GM18526 (cell line): ENCODE results near the gene DAPK3.

ENCODE experiments used
- POLR2A ChIP-seq: IDR thresholded peaks from 3 replicates; pipeline ENCODE4 v1.6.1; 2011; ENCODE audit not compliant: insufficient read length; ENCODE audit errors: extremely low read depth

The DAPK3 gene

DNA sequence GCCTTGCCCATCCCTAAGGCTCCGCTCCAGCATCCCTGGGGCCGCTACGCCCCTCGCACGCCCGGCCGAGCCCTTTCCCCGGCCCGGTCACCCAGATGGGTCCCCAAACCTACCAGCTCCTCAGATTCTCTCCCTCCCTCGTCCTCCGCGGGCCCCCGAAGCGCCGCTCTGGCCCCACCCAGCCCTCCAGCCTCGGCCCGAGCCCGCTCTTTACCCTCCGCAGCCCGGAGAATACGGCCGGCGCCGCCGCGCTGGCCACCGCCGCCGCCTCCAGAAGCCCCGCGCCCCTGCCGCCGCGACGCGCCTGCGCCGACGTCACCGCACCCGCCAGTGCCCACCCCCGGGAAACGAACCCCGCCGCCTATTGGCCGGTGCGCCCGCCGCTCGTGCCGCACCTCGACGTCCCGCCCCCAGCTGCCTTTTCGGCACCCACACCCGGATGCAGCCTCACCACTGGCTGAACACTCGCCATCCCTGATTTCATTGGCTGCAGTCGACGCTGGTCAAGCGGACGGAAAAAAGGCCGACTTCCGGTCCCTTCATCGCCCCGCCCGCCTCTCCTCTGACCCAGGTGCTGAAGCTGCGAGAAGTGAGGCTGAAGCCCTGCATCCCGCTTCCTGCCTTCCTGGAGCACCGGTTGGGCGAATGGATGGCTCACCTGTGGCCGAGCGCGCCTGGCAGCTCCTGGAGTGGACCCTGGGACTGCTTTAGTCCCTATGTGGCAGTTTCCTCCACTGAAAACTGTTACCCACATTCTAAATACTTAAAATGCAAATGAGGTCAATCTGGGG is at the start of gene DAPK3:
Gene DAPK3 (minus strand): TSS at position 292 of the 791 bp plus-strand sequence. CDS start 1,364 bp downstream, outside the sequence.
- peak; percentile 58 for TF ChIP-seq POLR2A

DNA sequence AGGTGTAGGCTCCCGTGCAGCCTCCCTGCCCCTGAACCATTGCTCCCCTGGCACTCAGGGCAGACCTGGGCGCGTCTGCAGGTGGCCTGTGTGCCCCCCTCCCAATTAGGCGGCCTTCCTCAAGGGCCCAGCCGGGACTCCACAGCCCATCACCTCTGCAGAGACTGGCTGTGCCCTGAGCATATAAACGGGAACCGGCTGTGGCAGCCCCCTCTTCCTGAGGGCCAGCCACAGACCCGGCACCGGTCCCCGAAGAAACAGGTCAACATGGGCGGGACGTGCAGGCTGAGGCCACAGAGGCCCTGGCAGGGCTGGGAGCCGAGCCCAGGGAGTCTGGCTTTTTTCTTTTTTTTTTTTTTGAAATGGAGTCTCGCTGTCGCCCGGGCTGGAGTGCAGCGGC is 48.7 kb upstream of the DAPK3 start:
- TF ChIP-seq POLR2A, result no peak

DNA sequence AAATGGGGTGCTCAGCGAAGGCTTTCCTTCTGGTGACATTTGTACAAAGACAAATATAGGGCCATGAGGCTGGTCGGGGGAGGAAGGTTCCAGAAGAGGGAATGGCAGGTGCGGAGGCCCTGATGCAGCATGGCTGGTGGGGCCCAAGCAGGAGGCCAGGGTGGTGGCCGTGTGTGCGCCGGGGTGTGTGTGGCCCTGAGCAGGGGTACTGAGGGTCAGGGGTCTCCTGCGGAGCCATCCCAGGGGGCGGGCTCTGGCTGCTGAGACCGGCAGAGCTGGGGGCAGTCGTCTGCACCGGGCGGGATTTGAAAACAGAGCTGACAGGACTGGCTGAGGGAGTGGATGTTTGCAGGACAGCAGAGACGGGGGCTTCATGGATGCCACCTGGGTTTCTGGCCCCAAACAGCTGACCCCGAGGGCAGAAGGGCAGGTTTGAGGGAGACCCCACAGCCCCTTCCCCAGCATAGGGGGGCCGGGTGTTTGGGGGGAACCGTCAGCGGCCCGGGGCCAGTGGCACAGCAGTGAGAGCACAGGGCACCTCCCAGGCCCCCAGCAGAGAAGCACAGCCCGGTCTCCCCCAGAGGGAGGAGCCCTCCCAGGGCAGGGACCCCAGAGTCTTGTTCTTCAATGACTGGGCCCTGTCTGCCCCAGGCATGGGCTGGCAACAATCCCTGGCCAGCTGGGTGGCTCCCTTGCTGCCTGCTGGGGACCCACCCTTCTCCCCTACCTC is 48.0 kb upstream of the DAPK3 start:
- no peak for TF ChIP-seq POLR2A

DNA sequence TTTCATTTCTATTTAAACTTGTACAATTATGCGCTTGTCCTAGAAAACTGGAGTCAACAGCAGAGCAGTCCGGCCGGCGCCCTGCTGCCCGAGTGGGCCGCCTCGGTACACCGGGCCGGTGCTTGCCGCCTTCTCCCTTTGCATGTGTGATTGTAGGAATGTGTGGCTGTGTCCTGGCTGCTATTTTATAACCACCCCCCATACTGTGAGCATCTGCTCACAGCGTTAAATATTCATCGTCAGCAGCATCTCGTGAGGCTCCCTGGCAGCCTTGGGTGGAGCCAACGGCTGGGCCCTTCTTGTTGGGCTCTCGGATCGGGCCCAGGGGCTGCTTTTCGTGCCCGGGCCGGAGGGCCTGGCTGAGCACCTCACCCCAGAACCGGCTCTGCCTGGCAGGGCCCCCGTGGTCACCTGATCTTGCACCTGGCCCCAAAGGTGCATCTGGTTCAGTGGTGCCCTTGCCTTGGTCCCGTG is 47.3 kb upstream of the DAPK3 start:
- TF ChIP-seq POLR2A, result no peak

DNA sequence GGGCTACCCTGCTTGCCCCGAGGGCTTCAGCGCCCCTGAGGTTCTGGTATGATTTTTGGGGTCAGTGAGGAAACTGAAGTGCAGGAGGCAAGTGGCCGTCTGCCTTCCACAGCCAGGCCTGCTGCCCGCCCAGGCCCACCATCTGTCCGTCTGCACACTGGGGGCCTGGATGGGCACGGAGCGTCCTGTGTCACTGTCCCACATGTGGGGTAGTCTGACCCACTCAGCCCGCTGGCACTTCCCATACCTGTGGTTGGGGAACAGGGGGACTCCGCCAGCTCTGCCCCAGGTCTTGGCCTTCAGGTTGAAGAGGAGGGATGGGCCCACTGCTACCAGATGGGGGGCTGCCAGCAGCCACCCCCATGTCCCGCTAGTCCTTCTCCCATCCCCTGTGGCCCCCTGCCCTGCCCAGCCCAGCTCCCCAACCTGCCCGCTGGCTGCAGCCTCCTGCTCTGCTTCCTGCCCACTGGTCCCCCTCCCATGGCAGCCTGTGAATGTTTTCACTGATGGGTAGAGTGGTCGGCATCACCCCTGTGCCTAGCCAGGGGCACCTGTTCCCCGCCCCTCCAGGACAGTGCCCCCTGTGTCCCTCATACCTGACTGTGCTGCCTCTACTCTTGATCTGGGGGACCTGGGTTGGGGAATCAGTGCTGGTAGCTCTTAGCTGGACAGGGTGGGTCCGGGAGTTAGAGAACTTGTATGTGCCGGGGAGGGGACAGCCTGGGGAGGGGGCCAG is 46.2 kb upstream of the DAPK3 start:
- TF ChIP-seq POLR2A, result no peak

DNA sequence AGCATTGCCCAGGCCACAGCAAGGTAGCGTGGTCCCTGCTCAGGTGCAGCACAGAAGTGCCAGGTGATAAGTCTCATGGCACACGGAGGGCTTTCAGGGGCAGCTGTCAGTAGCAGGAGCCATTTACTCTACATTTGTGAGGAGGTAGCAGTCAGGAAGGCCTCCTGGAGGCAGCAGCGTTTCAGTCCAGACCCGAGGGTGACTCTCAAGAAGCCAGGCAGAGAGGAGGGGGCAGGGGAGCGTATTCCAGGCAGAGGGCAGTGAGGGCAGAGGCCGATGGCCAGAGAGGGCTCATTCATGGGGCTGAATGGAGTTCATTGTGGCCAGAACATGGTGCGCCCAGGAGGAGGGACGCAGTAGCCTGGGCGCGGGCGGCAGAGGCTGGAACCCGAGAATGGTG is 45.6 kb upstream of the DAPK3 start:
- TF ChIP-seq POLR2A, result no peak

DNA sequence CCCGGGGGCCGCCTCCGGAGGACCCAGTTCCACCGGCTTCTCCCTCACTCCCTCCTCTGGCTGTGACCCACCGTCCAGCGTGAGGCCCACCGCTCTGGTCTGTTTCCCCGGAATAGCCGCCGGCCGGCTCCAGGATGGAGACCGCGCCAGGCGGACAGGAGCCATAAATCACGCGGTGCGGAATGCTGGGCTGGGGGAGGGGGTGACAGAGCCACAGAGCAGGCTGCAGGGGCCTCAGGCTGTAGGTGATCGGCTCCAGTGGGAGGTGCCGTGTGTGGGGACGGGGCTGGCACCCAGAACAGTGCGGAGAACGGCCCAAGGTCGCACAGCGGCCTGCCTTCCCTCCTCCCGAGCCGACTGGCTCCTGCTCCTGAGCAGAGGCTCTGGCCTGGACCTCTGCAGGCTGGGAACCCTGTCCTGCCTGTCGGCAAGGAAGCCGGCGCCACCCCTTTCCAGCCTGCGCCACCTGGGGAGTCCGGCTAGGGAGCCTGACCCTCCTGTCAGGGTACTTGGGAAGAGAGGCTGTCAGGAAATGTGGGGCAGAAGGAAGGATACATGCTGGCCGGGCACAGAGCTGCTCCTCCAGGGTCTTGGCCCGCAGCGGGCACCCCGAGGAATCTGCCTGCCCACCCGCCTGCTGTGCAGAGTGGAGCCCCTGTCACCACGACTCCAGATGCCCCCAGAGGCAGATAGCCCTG is 45.0 kb upstream of the DAPK3 start:
- no peak for TF ChIP-seq POLR2A

DNA sequence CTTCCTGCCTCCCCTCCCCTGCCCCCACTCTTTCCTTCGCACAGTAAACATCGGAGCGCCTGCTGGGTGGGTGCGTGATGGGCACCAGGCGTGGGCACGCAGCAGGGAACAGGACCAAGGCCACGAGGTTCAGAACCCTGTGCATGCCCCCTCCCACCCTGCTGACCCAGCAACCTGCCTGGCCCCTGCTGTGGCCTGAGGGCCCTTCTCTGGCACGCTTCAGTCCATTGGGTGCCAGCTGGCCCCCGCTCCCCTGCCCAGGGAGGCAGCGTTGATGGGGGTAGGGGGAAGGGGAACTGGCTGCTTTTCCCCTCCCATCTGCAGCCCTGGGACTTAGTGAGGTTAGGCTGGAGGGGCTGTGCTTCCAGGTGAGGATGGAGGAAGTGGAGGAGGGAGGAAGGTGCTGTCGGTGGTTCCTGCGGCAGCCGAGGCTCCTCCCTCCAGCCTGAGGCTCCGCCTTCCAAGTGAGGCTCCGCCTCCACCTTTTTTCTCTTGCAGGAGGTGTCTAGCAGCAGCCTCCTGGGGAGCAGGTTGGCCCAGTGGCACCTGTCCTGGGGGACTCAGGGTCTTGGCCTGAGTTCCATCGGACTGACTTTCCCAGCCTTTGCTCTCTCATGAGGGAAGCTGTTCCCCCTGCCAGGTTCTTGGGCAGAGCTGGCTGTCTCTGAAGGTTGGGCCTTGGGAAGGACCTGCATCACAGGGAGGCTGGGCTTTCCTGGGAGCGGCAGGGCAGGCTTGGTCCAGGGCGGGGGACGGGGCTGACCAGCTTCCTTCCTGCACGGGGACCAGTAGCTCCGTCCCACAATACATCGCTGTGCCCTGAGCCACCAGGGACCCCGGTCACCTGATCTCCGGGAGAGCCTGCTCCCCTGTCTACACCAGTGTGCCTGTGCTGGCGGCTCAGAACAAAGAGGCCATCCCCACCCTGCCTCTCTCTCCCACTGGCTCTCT is 43.9 kb upstream of the DAPK3 start:
- no peak for TF ChIP-seq POLR2A

DNA sequence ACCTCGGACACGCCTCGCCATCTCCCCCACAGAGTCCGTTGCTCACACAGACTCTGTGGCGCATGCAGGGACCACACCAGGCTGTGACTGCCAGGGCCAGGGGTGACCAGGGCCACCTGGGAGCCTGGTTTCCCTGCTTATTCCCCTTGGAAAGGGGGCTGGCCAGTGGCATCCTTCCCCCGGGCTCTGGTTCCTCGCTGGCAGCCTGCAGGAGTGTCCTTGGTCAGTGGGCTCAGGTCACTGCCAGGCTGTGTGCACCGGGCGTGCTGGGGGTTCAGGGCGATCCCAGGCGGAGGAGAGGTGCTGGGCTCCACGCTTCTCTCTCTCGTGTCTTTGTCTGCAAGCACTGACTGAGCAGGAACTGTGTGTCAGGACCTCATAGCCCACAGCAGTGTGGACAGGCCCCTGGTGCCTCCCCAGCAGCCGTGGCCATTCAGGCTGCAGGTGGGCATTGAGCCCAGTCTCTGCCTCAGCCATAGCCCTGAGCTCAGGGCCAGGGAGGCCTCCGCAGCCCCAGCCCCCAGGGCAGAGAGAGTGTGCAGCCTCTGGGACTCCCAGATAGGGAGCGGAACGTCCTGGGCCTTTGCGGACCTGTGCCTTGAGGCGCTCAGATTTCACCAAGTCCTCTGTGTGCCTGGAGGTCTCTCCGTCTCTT is 43.1 kb upstream of the DAPK3 start:
- no peak for TF ChIP-seq POLR2A

DNA sequence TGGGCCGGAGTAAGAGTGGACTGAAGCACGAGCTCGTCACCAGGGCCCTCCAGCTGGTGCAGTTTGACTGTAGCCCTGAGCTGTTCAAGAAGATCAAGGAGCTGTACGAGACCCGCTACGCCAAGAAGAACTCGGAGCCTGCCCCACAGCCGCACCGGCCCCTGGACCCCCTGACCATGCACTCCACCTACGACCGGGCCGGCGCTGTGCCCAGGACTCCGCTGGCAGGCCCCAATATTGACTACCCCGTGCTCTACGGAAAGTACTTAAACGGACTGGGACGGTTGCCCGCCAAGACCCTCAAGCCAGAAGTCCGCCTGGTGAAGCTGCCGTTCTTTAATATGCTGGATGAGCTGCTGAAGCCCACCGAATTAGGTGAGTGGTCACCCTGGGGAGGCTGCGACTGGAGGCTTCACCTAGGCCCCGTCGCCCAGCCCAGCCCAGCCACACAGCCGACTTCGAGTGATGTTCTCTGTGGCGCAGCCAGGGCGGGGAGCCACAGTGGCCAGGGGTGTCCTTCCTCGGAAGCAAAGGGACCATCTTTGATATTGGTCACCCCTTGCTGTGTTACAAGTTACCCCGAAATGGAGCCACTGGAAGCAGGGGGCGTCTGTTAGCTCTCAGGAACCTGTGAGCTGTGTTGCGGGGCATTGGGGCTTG is 42.2 kb upstream of the DAPK3 start:
- TF ChIP-seq POLR2A, result no peak

DNA sequence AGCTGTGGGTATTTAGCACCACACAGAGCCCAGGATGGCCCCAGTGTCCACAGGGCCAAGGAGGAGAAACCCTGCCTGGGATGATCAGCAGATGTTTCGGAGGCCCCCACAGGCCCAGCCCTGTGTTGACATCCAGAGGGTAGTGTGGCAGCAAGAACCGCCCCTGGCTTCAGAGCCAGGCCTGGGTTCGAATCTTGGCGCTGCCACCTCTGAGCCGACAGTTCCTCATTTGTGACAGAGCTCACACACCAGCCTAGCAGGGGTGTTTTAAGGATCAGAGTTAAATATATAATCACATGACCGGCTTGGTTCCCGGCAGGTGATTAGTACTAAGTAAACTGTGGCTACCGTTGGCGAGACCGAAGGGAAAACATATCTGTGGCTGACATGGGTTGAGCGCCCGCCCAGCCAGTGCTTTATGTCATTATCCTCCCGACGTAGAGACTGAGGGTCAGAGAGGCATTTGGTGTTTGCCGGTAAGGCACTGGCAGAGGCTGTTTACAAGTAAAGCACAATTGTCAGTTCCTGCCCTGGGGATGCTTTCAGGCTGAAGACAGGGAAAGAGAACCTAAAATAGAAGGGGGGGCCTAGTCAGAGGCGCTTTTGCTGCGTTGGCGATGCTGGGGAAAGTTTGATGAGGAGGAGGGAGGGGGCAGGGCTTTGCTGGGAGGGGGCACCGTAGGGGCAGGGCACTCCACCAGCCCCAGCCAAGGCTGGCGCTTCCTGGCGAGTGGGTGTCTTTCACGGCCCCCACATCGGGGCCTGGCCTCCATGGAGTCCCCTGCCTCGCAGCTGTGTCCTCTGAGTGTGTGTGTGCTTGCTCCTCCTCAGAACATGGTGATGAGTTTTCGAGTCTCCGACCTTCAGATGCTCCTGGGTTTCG is 41.4 kb upstream of the DAPK3 start:
- no peak for TF ChIP-seq POLR2A

DNA sequence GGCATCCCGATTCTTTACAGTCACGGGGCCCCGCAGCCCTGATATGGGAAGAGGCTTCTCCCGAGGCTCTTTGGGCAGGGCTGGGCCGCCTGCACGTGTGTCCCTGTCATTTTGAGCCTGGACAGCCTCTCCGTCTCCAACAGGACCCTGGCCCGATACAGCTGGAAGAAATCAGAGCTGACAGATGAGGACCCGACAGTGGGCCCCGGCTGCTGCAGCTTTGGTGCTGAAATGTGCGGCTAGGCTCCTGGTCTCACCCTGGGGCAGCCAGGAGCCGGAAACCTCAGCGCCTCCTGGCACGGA is 39.9 kb upstream of the DAPK3 start:
- TF ChIP-seq POLR2A, result no peak
